Prostate gland (tissue), 2 donors: ENCODE data around the gene CFAP100.

Experiments
- POLR2A ChIP-seq: fragments of 450-650 bp; IDR thresholded peaks from one replicate; pipeline ENCODE4 v1.6.1; 2016; ENCODE audit warnings: antibody characterized with exemption, mild to moderate bottlenecking
- POLR2AphosphoS5 ChIP-seq: sonication (generic); formaldehyde crosslinking; IDR thresholded peaks from one replicate; pipeline ENCODE4 v1.6.1; 2017; ENCODE audit warnings: antibody characterized with exemption
- TF ChIP-seq, protein P1 (sequence below), 4 experiments: fragments of 200-600 bp in 2 of 4; fragments of 450-650 bp in 2 of 4; sonication (generic) in 2 of 4; IDR thresholded peaks; 1 replicate in 3 of 4; 2 replicates in 1 of 4; pipeline ENCODE4 v1.5.1; 2016 to 2019; ENCODE audit warnings: antibody characterized with exemption in 4 of 4, mild to moderate bottlenecking in 2 of 4, moderate library complexity in 2 of 4

- no peak for TF ChIP-seq POLR2A
- no peak for TF ChIP-seq POLR2AphosphoS5
- TF ChIP-seq, protein P1, sequence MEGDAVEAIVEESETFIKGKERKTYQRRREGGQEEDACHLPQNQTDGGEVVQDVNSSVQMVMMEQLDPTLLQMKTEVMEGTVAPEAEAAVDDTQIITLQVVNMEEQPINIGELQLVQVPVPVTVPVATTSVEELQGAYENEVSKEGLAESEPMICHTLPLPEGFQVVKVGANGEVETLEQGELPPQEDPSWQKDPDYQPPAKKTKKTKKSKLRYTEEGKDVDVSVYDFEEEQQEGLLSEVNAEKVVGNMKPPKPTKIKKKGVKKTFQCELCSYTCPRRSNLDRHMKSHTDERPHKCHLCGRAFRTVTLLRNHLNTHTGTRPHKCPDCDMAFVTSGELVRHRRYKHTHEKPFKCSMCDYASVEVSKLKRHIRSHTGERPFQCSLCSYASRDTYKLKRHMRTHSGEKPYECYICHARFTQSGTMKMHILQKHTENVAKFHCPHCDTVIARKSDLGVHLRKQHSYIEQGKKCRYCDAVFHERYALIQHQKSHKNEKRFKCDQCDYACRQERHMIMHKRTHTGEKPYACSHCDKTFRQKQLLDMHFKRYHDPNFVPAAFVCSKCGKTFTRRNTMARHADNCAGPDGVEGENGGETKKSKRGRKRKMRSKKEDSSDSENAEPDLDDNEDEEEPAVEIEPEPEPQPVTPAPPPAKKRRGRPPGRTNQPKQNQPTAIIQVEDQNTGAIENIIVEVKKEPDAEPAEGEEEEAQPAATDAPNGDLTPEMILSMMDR (IDR thresholded peaks at IDR 0.05), result no peak
Measured at GRCh38 chr3:126398423-126399350, 4.0 kb downstream of the CFAP100 start.
